HG03558 (cell line): ENCODE measurements around the gene PSG7.
"Not testable (repeated sequence)": the region's sequence is repeated elsewhere in the genome, so short reads cannot be mapped to it uniquely, and the experiment has no call there.

Experiments used
- ATAC-seq: cut with Tn5 transposase; IDR thresholded peaks from one replicate; pipeline ENCODE4 v1.9.1; 2021; ENCODE audit warnings: moderate number of reproducible peaks; ENCODE audit not compliant: unreplicated experiment; ENCODE audit errors: extremely low read depth

PSG7 gene

DNA sequence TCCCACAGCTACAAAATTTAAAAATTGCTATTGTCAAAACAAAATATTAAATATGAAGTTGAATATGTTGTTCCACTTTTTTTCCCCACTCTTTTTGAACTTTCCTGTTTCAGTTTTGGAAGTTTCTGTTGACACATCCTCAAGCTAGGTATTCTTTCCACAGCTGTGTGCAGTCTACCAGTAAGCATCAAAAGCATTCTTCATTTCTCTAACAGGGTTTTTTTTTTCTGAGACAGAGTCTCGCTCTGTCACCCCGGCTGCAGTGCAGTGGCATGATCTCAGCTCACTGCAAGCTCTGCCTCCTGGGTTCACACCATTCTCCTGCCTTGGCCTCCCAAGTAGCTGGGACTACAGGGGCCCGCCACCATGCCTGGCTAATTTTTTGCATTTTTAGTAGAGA, 62.9 kb downstream of the PSG7 start:
- not testable (repeated sequence) for ATAC-seq
